SK-N-SH (cell line): ENCODE data around the gene STIM2. TPM values are rescaled to one million over a fixed set of nuclear protein-coding genes. Genes with fewer than 3 reads are reported as not detected.

ENCODE experiments used
- CTCF ChIA-PET: fragments of 300-600, 350-600 bp; formaldehyde crosslinking; extraction: SDS; loops from one replicate; lab custom pipeline; 2021; lab: Yijun Ruan, JAX
- POLR2A ChIA-PET: fragments of 350-600 bp; sonication (Branson Sonifier 250); formaldehyde crosslinking; extraction: SDS; loops from one replicate; lab custom pipeline; 2020; ENCODE audit warnings: antibody characterized with exemption, inconsistent platforms; lab: Yijun Ruan, JAX
- DNase-seq: peaks from one replicate; pipeline ENCODE4 v3.0.0; 2012
- H2AFZ ChIP-seq: fragments of 200-600 bp; sonication (generic); 2 replicates; pipeline ENCODE4 v1.8.1; 2016; ENCODE audit warnings: antibody characterized with exemption, mild to moderate bottlenecking, low read depth
- H3F3A ChIP-seq: fragments of 200-600 bp; sonication (generic); replicated peaks from 2 replicates; pipeline ENCODE3; 2016; ENCODE audit warnings: antibody characterized with exemption, mild to moderate bottlenecking; ENCODE audit not compliant: insufficient read depth
- H3K27ac ChIP-seq, 2 experiments: fragments of 200-500 bp in 1 of 2; fragments of 200-600 bp in 1 of 2; sonication (Bioruptor generic) in 1 of 2; sonication (generic), shearing (Covaris generic) in 1 of 2; 2 replicates each; pipeline versions ENCODE4 v1.5.1 to v1.6.1; 2014 to 2016; ENCODE audit warnings: low read depth in 2 of 2, inconsistent platforms in 1 of 2, low read length in 1 of 2, mild to moderate bottlenecking in 1 of 2, mixed read lengths in 1 of 2
- H3K27me3 ChIP-seq: fragments of 200-600 bp; sonication (generic), shearing (Covaris generic); 2 replicates; pipeline ENCODE4 v1.6.1; 2016; ENCODE audit warnings: mixed run types; ENCODE audit not compliant: insufficient read depth
- H3K36me3 ChIP-seq, 2 experiments: fragments of 200-500 bp in 1 of 2; fragments of 200-600 bp in 1 of 2; sonication (Bioruptor generic) in 1 of 2; sonication (generic) in 1 of 2; replicated peaks in 1 of 2; 2 replicates each; pipeline versions ENCODE3 to v1.5.1; 2014 to 2016; ENCODE audit warnings: low read length in 1 of 2, mild to moderate bottlenecking in 1 of 2; ENCODE audit not compliant: insufficient read depth in 2 of 2, control insufficient read depth in 1 of 2
- H3K4me1 ChIP-seq, 2 experiments: fragments of 200-500 bp in 1 of 2; fragments of 200-600 bp in 1 of 2; sonication (Bioruptor generic) in 1 of 2; sonication (generic), shearing (Covaris generic) in 1 of 2; 2 replicates each; pipeline versions ENCODE4 v1.5.1 to v1.6.1; 2014 to 2016; ENCODE audit warnings: low read depth in 1 of 2, low read length in 1 of 2, mixed run types in 1 of 2; ENCODE audit not compliant: insufficient read depth in 2 of 2, control insufficient read depth in 1 of 2
- H3K4me2 ChIP-seq: fragments of 200-600 bp; sonication (generic), shearing (Covaris generic); 2 replicates; pipeline ENCODE4 v1.6.1; 2017; ENCODE audit warnings: mixed run types
- H3K4me3 ChIP-seq, 2 experiments: fragments of 200-500 bp in 1 of 2; fragments of 200-600 bp in 1 of 2; sonication (Bioruptor generic) in 1 of 2; sonication (generic), shearing (Covaris generic) in 1 of 2; 2 replicates each; pipeline versions ENCODE4 v1.5.1 to v1.8.1; 2014 to 2016; ENCODE audit warnings: low read depth in 2 of 2, inconsistent platforms in 1 of 2, low read length in 1 of 2, mild to moderate bottlenecking in 1 of 2, mixed read lengths in 1 of 2, moderate library complexity in 1 of 2
- H3K79me2 ChIP-seq: fragments of 200-600 bp; sonication (generic); 2 replicates; pipeline ENCODE4 v1.8.1; 2017; ENCODE audit warnings: mild to moderate bottlenecking; ENCODE audit not compliant: insufficient read depth
- H3K9ac ChIP-seq: fragments of 200-600 bp; sonication (generic); 2 replicates; pipeline ENCODE4 v1.6.1; 2017; ENCODE audit warnings: mixed run types
- H3K9me2 ChIP-seq: fragments of 200-600 bp; sonication (generic); 2 replicates; pipeline ENCODE4 v1.6.1; 2017; ENCODE audit warnings: mixed run types
- H3K9me3 ChIP-seq: fragments of 200-600 bp; sonication (generic); 2 replicates; pipeline ENCODE4 v1.6.1; 2017; ENCODE audit warnings: mixed run types, mild to moderate bottlenecking, moderate library complexity
- H4K20me1 ChIP-seq: fragments of 200-600 bp; sonication (generic); 2 replicates; pipeline ENCODE4 v1.6.1; 2017; ENCODE audit warnings: mild to moderate bottlenecking, mixed run types; ENCODE audit not compliant: insufficient read depth
- CHD2 ChIP-seq: fragments of 150-350 bp; IDR thresholded peaks from 2 replicates; pipeline ENCODE4 v1.6.1; 2018; ENCODE audit warnings: low read length; ENCODE audit not compliant: partially characterized antibody
- EP300 ChIP-seq, 2 experiments: IDR thresholded peaks; 2 replicates each; pipeline versions ENCODE4 v1.4.0 to v1.6.1; 2012; ENCODE audit warnings: borderline replicate concordance in 1 of 2, low read depth in 1 of 2, low read length in 1 of 2
- EZH2phosphoT487 ChIP-seq: fragments of 200-600 bp; sonication (generic); IDR thresholded peaks from 2 replicates; pipeline ENCODE4 v1.6.1; 2017; ENCODE audit warnings: low read depth, mixed run types, mild to moderate bottlenecking, antibody characterized with exemption, moderate library complexity, borderline replicate concordance
- FOXJ3 ChIP-seq: sonication (generic); formaldehyde crosslinking; IDR thresholded peaks from 2 replicates; pipeline ENCODE4 v1.5.1; 2020; ENCODE audit warnings: mild to moderate bottlenecking, missing genetic modification reagents
- FOXM1 ChIP-seq: IDR thresholded peaks from 2 replicates; pipeline ENCODE4 v1.4.0; 2012; ENCODE audit warnings: low read depth, mild to moderate bottlenecking
- MEF2A ChIP-seq: IDR thresholded peaks from 2 replicates; pipeline ENCODE4 v1.4.0; 2012; ENCODE audit warnings: low read depth, borderline replicate concordance
- NRF1 ChIP-seq: IDR thresholded peaks from 2 replicates; pipeline ENCODE4 v1.6.1; 2012; ENCODE audit warnings: low read depth, mild to moderate bottlenecking, low read length
- POLR2AphosphoS5 ChIP-seq: IDR thresholded peaks from 2 replicates; pipeline ENCODE4 v1.6.1; 2012; ENCODE audit warnings: low read depth, low read length
- RAD21 ChIP-seq: IDR thresholded peaks from 2 replicates; pipeline ENCODE4 v1.6.1; 2012; ENCODE audit warnings: mild to moderate bottlenecking, low read length
- RCOR1 ChIP-seq: fragments of 150-350 bp; IDR thresholded peaks from 2 replicates; pipeline ENCODE4 v1.6.1; 2017; ENCODE audit warnings: antibody characterized with exemption, low read length
- RXRA ChIP-seq: IDR thresholded peaks from 2 replicates; pipeline ENCODE4 v1.4.0; 2012; ENCODE audit warnings: low read depth, mild to moderate bottlenecking, borderline replicate concordance
- SMC3 ChIP-seq: IDR thresholded peaks from 2 replicates; pipeline ENCODE4 v1.6.1; 2012; ENCODE audit warnings: low read depth, low read length, improper control_type of control experiment
- WGBS: methylation state at CpG from one replicate; pipeline ENCODE4 v1.1.6; 2017; ENCODE audit warnings: low lambda C conversion rate; 5-methylcytosine and 5-hydroxymethylcytosine counted together
- polyA plus RNA-seq, 3 experiments: library from polyadenylated mRNA; depleted of rRNA; stranded (reverse); fragments of >200 nt; gene quantifications; 2 replicates each; pipeline ENCODE4 v1.2.3, GENCODE V29; 2012
- TF ChIP-seq, protein P1 (sequence below): IDR thresholded peaks from 2 replicates; pipeline ENCODE4 v1.6.1; 2012; ENCODE audit warnings: mild to moderate bottlenecking, low read depth, low read length, moderate library complexity
- TF ChIP-seq, protein P2 (sequence below): IDR thresholded peaks from 2 replicates; pipeline ENCODE4 v1.4.0; 2012; ENCODE audit warnings: low read depth, borderline replicate concordance
- TF ChIP-seq, protein P3 (sequence below): IDR thresholded peaks from 2 replicates; pipeline ENCODE4; 2012
- TF ChIP-seq, protein P4 (sequence below): fragments of 150-350 bp; IDR thresholded peaks from 2 replicates; pipeline ENCODE4 v1.6.1; 2017; ENCODE audit warnings: antibody characterized with exemption, low read length, low read depth, borderline replicate concordance
- TF ChIP-seq, protein P5 (sequence below): fragments of 200-600 bp; sonication (generic); IDR thresholded peaks from 2 replicates; pipeline ENCODE4 v1.6.1; 2017; ENCODE audit warnings: antibody characterized with exemption, mild to moderate bottlenecking, moderate library complexity
- TF ChIP-seq, protein P6 (sequence below): IDR thresholded peaks from 2 replicates; pipeline ENCODE4 v1.4.0; 2012; ENCODE audit warnings: low read depth

STIM2 gene
- polyA plus RNA-seq, 1 of the 3 experiments (the other 2 are of a cell fraction): 14.7 TPM

DNA sequence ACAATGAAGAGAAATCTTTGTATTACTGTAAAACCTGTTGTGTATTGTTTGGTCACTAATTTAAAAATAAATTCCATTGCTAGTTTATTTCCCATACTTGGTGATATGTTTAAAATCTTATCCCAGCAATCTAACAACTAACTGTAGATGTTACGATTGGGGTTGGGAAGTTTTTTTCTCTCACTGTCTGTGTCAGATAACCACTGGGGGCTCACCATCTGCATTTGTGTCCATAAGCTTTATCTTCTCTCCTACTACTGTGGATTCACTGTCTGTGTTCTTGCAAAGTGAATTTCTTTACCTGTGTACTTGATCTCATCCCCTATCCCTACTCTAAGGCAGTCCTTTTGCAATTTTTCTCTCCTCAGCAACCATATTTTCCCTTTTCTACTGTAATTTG is 81.3 kb downstream of the STIM2 start:
- peaks cover 5% of the 10 kb centered on the region; the same call in 1 of the 2 replicates for H3K79me2 ChIP-seq
- H3K36me3 ChIP-seq: no peaks in the 10 kb centered on the region
- CTCF ChIA-PET: no interaction called here

More for the DNA sequence above, 81.3 kb downstream of the STIM2 start:
- no peaks in the 10 kb centered on the region for H3F3A ChIP-seq
- DNase-seq: no peak
- H3K9ac ChIP-seq: no peak overlapping the region
- no peak overlapping the region for H3K4me3 ChIP-seq
- no peak overlapping the region for H3K4me2 ChIP-seq
- no peaks in the 10 kb centered on the region; a peak in 1 of 4 replicates for H3K4me1 ChIP-seq
- H3K9me2 ChIP-seq: no peaks in the 10 kb centered on the region
- H2AFZ ChIP-seq: no peak overlapping the region
- H3K27me3 ChIP-seq: no peaks in the 10 kb centered on the region
- POLR2A ChIA-PET: no interaction called here
- no peaks in the 10 kb centered on the region for H4K20me1 ChIP-seq
- no peaks in the 10 kb centered on the region for H3K9me3 ChIP-seq
- WGBS: 100% methylated on average over 1 of the region's 1 CpG
- no peak overlapping the region for H3K27ac ChIP-seq
- no peak for TF ChIP-seq FOXM1
- TF ChIP-seq SMC3: no peak
- TF ChIP-seq, protein P1, sequence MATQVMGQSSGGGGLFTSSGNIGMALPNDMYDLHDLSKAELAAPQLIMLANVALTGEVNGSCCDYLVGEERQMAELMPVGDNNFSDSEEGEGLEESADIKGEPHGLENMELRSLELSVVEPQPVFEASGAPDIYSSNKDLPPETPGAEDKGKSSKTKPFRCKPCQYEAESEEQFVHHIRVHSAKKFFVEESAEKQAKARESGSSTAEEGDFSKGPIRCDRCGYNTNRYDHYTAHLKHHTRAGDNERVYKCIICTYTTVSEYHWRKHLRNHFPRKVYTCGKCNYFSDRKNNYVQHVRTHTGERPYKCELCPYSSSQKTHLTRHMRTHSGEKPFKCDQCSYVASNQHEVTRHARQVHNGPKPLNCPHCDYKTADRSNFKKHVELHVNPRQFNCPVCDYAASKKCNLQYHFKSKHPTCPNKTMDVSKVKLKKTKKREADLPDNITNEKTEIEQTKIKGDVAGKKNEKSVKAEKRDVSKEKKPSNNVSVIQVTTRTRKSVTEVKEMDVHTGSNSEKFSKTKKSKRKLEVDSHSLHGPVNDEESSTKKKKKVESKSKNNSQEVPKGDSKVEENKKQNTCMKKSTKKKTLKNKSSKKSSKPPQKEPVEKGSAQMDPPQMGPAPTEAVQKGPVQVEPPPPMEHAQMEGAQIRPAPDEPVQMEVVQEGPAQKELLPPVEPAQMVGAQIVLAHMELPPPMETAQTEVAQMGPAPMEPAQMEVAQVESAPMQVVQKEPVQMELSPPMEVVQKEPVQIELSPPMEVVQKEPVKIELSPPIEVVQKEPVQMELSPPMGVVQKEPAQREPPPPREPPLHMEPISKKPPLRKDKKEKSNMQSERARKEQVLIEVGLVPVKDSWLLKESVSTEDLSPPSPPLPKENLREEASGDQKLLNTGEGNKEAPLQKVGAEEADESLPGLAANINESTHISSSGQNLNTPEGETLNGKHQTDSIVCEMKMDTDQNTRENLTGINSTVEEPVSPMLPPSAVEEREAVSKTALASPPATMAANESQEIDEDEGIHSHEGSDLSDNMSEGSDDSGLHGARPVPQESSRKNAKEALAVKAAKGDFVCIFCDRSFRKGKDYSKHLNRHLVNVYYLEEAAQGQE: no peak
- no peak for TF ChIP-seq FOXJ3 (CRISPR knock-in tag)
- TF ChIP-seq RCOR1: no peak
- TF ChIP-seq CHD2: no peak
- TF ChIP-seq, protein P2, sequence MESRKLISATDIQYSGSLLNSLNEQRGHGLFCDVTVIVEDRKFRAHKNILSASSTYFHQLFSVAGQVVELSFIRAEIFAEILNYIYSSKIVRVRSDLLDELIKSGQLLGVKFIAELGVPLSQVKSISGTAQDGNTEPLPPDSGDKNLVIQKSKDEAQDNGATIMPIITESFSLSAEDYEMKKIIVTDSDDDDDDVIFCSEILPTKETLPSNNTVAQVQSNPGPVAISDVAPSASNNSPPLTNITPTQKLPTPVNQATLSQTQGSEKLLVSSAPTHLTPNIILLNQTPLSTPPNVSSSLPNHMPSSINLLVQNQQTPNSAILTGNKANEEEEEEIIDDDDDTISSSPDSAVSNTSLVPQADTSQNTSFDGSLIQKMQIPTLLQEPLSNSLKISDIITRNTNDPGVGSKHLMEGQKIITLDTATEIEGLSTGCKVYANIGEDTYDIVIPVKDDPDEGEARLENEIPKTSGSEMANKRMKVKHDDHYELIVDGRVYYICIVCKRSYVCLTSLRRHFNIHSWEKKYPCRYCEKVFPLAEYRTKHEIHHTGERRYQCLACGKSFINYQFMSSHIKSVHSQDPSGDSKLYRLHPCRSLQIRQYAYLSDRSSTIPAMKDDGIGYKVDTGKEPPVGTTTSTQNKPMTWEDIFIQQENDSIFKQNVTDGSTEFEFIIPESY: no peak
- TF ChIP-seq EZH2phosphoT487: no peak
- TF ChIP-seq, protein P3, sequence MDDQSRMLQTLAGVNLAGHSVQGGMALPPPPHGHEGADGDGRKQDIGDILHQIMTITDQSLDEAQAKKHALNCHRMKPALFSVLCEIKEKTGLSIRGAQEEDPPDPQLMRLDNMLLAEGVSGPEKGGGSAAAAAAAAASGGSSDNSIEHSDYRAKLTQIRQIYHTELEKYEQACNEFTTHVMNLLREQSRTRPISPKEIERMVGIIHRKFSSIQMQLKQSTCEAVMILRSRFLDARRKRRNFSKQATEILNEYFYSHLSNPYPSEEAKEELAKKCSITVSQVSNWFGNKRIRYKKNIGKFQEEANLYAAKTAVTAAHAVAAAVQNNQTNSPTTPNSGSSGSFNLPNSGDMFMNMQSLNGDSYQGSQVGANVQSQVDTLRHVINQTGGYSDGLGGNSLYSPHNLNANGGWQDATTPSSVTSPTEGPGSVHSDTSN: no peak
- TF ChIP-seq POLR2AphosphoS5: no peak
- TF ChIP-seq RAD21: no peak
- TF ChIP-seq, protein P4, sequence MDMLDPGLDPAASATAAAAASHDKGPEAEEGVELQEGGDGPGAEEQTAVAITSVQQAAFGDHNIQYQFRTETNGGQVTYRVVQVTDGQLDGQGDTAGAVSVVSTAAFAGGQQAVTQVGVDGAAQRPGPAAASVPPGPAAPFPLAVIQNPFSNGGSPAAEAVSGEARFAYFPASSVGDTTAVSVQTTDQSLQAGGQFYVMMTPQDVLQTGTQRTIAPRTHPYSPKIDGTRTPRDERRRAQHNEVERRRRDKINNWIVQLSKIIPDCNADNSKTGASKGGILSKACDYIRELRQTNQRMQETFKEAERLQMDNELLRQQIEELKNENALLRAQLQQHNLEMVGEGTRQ: no peak
- TF ChIP-seq, protein P5, sequence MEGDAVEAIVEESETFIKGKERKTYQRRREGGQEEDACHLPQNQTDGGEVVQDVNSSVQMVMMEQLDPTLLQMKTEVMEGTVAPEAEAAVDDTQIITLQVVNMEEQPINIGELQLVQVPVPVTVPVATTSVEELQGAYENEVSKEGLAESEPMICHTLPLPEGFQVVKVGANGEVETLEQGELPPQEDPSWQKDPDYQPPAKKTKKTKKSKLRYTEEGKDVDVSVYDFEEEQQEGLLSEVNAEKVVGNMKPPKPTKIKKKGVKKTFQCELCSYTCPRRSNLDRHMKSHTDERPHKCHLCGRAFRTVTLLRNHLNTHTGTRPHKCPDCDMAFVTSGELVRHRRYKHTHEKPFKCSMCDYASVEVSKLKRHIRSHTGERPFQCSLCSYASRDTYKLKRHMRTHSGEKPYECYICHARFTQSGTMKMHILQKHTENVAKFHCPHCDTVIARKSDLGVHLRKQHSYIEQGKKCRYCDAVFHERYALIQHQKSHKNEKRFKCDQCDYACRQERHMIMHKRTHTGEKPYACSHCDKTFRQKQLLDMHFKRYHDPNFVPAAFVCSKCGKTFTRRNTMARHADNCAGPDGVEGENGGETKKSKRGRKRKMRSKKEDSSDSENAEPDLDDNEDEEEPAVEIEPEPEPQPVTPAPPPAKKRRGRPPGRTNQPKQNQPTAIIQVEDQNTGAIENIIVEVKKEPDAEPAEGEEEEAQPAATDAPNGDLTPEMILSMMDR: no peak
- TF ChIP-seq, protein P6, sequence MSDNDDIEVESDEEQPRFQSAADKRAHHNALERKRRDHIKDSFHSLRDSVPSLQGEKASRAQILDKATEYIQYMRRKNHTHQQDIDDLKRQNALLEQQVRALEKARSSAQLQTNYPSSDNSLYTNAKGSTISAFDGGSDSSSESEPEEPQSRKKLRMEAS: no peak
- no peak for TF ChIP-seq RXRA
- TF ChIP-seq NRF1: no peak
- TF ChIP-seq MEF2A: no peak
- no peak for TF ChIP-seq EP300 (IDR thresholded peaks at IDR 0.05; ENCODE audit: borderline replicate concordance in 1 of 2, low read depth in 1 of 2, low read length in 1 of 2)
